Ishikawa (cell line): ENCODE results near the gene PSME4.

Source experiments
- CEBPB ChIP-seq: IDR thresholded peaks from 2 replicates; pipeline ENCODE4 v1.6.1; 2012
- CREB1 ChIP-seq: IDR thresholded peaks from 2 replicates; pipeline ENCODE4 v1.6.1; 2012; ENCODE audit warnings: low read depth
- EGR1 ChIP-seq: IDR thresholded peaks from 2 replicates; pipeline ENCODE4 v1.6.1; 2012
- EP300 ChIP-seq: IDR thresholded peaks from 2 replicates; pipeline ENCODE4 v1.6.1; 2012; ENCODE audit warnings: borderline replicate concordance
- FOXM1 ChIP-seq: IDR thresholded peaks from 2 replicates; pipeline ENCODE4 v1.6.1; 2012; ENCODE audit warnings: low read depth, borderline replicate concordance
- MAX ChIP-seq: IDR thresholded peaks from 2 replicates; pipeline ENCODE4 v1.6.1; 2012
- NFIC ChIP-seq: IDR thresholded peaks from 2 replicates; pipeline ENCODE4 v1.6.1; 2012
- RAD21 ChIP-seq: IDR thresholded peaks from 2 replicates; pipeline ENCODE4 v1.6.1; 2012; ENCODE audit warnings: low read depth
- TAF1 ChIP-seq: IDR thresholded peaks from 2 replicates; pipeline ENCODE4 v1.6.1; 2012; ENCODE audit warnings: low read depth, mild to moderate bottlenecking
- TCF12 ChIP-seq: IDR thresholded peaks from 2 replicates; pipeline ENCODE4 v1.6.1; 2012; ENCODE audit warnings: low read depth
- TEAD4 ChIP-seq: IDR thresholded peaks from 2 replicates; pipeline ENCODE4 v1.6.1; 2012
- USF1 ChIP-seq: IDR thresholded peaks from 2 replicates; pipeline ENCODE4 v1.6.1; 2012
- YY1 ChIP-seq: IDR thresholded peaks from 2 replicates; pipeline ENCODE4 v1.6.1; 2012; ENCODE audit warnings: low read depth
- ZBTB7A ChIP-seq: IDR thresholded peaks from 2 replicates; pipeline ENCODE4 v1.6.1; 2012; ENCODE audit warnings: low read depth
- TF ChIP-seq, protein P1 (sequence below): IDR thresholded peaks from 2 replicates; pipeline ENCODE4 v1.6.1; 2012; ENCODE audit warnings: low read depth, mild to moderate bottlenecking

PSME4 gene

DNA sequence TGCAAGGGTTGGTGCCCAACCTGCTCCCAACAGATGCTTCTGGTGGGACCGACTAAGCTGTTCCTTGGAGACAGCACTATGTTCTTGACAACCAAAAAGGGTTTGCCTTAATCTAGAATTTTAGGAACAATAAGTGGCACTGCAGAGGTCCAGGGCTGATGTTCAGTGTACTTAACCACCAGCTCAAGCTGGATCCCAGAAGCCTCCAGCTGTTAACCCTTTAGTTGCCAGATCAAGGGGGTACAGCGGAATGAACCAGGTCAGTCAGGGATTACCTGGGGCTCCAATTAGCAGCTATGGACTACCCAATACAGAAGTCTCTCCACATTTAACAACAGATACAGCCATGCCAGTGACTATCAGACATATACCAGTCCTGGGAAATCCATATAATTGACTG, 114.5 kb downstream of the PSME4 start:
- TF ChIP-seq NFIC (no peak), TCF12 (no peak), EP300 (no peak), ZBTB7A (no peak)

DNA sequence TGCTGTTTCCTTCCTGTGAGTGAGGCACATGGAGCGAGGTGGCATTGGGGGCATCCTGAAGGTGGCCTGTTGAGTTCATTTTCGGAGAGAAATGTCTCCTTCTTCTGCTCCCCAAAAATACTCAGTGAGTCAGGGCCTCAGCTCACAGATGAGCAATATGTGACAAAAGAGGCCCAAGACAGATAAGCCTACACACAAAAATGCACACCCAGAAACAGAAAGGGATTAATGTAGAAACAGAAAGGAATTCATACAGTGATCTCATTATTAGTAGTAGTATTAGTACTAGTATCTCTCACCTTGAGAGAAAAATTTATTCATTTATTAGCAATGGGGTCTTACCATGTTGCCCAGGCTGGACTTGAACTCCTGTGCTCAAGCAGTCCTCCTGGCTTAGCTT, 116.1 kb downstream of the PSME4 start:
- TF ChIP-seq EGR1 (no peak), EP300 (no peak), MAX (no peak), CREB1 (no peak), YY1 (no peak), USF1 (no peak), TAF1 (no peak), RAD21 (no peak), TEAD4 (no peak), NFIC (no peak), FOXM1 (no peak), ZBTB7A (no peak), TCF12 (no peak), CEBPB (no peak)
- TF ChIP-seq, protein P1, sequence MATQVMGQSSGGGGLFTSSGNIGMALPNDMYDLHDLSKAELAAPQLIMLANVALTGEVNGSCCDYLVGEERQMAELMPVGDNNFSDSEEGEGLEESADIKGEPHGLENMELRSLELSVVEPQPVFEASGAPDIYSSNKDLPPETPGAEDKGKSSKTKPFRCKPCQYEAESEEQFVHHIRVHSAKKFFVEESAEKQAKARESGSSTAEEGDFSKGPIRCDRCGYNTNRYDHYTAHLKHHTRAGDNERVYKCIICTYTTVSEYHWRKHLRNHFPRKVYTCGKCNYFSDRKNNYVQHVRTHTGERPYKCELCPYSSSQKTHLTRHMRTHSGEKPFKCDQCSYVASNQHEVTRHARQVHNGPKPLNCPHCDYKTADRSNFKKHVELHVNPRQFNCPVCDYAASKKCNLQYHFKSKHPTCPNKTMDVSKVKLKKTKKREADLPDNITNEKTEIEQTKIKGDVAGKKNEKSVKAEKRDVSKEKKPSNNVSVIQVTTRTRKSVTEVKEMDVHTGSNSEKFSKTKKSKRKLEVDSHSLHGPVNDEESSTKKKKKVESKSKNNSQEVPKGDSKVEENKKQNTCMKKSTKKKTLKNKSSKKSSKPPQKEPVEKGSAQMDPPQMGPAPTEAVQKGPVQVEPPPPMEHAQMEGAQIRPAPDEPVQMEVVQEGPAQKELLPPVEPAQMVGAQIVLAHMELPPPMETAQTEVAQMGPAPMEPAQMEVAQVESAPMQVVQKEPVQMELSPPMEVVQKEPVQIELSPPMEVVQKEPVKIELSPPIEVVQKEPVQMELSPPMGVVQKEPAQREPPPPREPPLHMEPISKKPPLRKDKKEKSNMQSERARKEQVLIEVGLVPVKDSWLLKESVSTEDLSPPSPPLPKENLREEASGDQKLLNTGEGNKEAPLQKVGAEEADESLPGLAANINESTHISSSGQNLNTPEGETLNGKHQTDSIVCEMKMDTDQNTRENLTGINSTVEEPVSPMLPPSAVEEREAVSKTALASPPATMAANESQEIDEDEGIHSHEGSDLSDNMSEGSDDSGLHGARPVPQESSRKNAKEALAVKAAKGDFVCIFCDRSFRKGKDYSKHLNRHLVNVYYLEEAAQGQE = no peak

GRCh38 chr2:53852532-53852931, 118.3 kb downstream of the PSME4 start:
- no peak for TF ChIP-seq MAX
- no peak for TF ChIP-seq TCF12
- TF ChIP-seq EP300 = no peak
- no peak for TF ChIP-seq CEBPB

GRCh38 chr2:53848062-53848461, 122.7 kb downstream of the PSME4 start:
- no peak for TF ChIP-seq FOXM1
- no peak for TF ChIP-seq CREB1
- no peak for TF ChIP-seq EP300
- TF ChIP-seq NFIC = no peak
- TF ChIP-seq TEAD4 = no peak
- TF ChIP-seq USF1 = no peak
- TF ChIP-seq RAD21 = no peak
- TF ChIP-seq, protein P1 = no peak
- TF ChIP-seq TAF1 = no peak
- no peak for TF ChIP-seq EGR1
- no peak for TF ChIP-seq YY1
- TF ChIP-seq TCF12 = no peak
- no peak for TF ChIP-seq MAX
- TF ChIP-seq ZBTB7A = no peak
- no peak for TF ChIP-seq CEBPB

GRCh38 chr2:53843595-53843994, 127.2 kb downstream of the PSME4 start:
- TF ChIP-seq, protein P1 = no peak
- TF ChIP-seq MAX (no peak), CEBPB (no peak)
